ENCODE measurements around the gene PROZ.

- TF ChIP-seq GATA2 (IDR thresholded peaks at IDR 0.05; ENCODE audit: low read depth, low read length): no peak
- no peak for TF ChIP-seq GATA3 (IDR thresholded peaks at IDR 0.05; ENCODE audit: low read depth, low read length)
These were observed 9.4 kb upstream of the PROZ start for GRCh38 chr13:113148940-113149503.
